OCI-LY3 (cell line): ENCODE measurements around the gene SPRR2B.
"Not testable (repeated sequence)": the region's sequence is repeated elsewhere in the genome, so short reads cannot be mapped to it uniquely, and the experiment has no call there.

Source experiments
- H2AFZ ChIP-seq: fragments of 200-600, 300-600 bp; shearing (Covaris generic); 2 replicates; pipeline ENCODE4 v1.6.0; 2014; ENCODE audit warnings: antibody characterized with exemption, low read depth, low read length
- H3K27ac ChIP-seq: fragments of 200-600, 300-600 bp; sonication (generic); 2 replicates; pipeline ENCODE4 v1.5.1; 2014; ENCODE audit warnings: mild to moderate bottlenecking, low read length, moderate library complexity, mixed read lengths
- H3K27me3 ChIP-seq: fragments of 200-600, 300-600 bp; sonication (generic); 2 replicates; pipeline ENCODE4 v1.6.1; 2014; ENCODE audit warnings: low read depth, low read length, mixed read lengths
- H3K36me3 ChIP-seq: fragments of 200-600, 300-600 bp; sonication (generic); replicated peaks from 2 replicates; pipeline ENCODE3; 2014; ENCODE audit warnings: low read depth, low read length, mixed read lengths
- H3K4me1 ChIP-seq: fragments of 300-600, 200-600 bp; sonication (generic); 2 replicates; pipeline ENCODE4 v1.6.1; 2014; ENCODE audit warnings: low read length, mixed read lengths
- H3K4me2 ChIP-seq: fragments of 200-600, 300-600 bp; sonication (generic); 2 replicates; pipeline ENCODE4 v1.6.1; 2014; ENCODE audit warnings: low read length, mixed read lengths
- H3K4me3 ChIP-seq: fragments of 300-600, 200-600 bp; sonication (generic); 2 replicates; pipeline ENCODE4 v1.5.1; 2014; ENCODE audit warnings: antibody characterized with exemption, mild to moderate bottlenecking, low read length, moderate library complexity
- H3K79me2 ChIP-seq: fragments of 300-600, 200-600 bp; shearing (Covaris generic); 2 replicates; pipeline ENCODE4 v1.6.1; 2014; ENCODE audit warnings: mild to moderate bottlenecking, low read length, mixed read lengths
- H3K9ac ChIP-seq: fragments of 300-600, 200-600 bp; shearing (Covaris generic); 2 replicates; pipeline ENCODE4 v1.6.0; 2014; ENCODE audit warnings: mild to moderate bottlenecking, low read length, moderate library complexity
- H3K9me3 ChIP-seq: fragments of 200-600, 300-600 bp; shearing (Covaris generic); 2 replicates; pipeline ENCODE4 v1.6.1; 2014; ENCODE audit warnings: low read length, mixed read lengths; ENCODE audit not compliant: insufficient read depth
- H4K20me1 ChIP-seq: fragments of 200-600, 300-600 bp; sonication (generic); 2 replicates; pipeline ENCODE4 v1.6.1; 2016; ENCODE audit warnings: low read length, mixed read lengths; ENCODE audit not compliant: insufficient read depth
- CTCF ChIP-seq: fragments of 200-600, 300-600 bp; sonication (generic); IDR thresholded peaks from 2 replicates; pipeline ENCODE4 v1.5.1; 2014; ENCODE audit warnings: antibody characterized with exemption, low read length, low read depth
- EZH2phosphoT487 ChIP-seq: fragments of 200-600 bp; shearing (Covaris generic); IDR thresholded peaks from 2 replicates; pipeline ENCODE4 v1.6.1; 2018; ENCODE audit warnings: antibody characterized with exemption, mixed run types, low read depth

The SPRR2B gene

GRCh38 chr1:153024413-153024812 is 47.0 kb downstream of the SPRR2B start:
- Histone ChIP-seq H3K27me3 (peaks cover 77% of the 10 kb centered on the region), H3K9me3 (peaks cover 4% of the 10 kb centered on the region; the same call in 1 of the 2 replicates), H3K36me3 (no peaks in the 10 kb centered on the region), H3K4me1 (peaks cover 16% of the 10 kb centered on the region), H3K4me3 (no peak overlapping the region), H4K20me1 (peaks cover 2% of the 10 kb centered on the region; the same call in 1 of the 2 replicates), H3K9ac (no peak overlapping the region), H3K4me2 (no peak overlapping the region), H3K27ac (no peak overlapping the region), H3K79me2 (no peaks in the 10 kb centered on the region), H2AFZ (no peak overlapping the region)
- TF ChIP-seq EZH2phosphoT487 (no peak), CTCF (no peak)

GRCh38 chr1:153023109-153023508 is 48.3 kb downstream of the SPRR2B start:
- Histone ChIP-seq H3K9ac (no peak overlapping the region), H3K79me2 (no peaks in the 10 kb centered on the region), H3K27ac (no peak overlapping the region), H3K36me3 (no peaks in the 10 kb centered on the region), H3K9me3 (0 out of 2 replicates have a peak, but pooled peaks cover 1% of the 10 kb centered on the region), H3K27me3 (peaks cover 77% of the 10 kb centered on the region), H2AFZ (no peak overlapping the region), H4K20me1 (peaks cover 2% of the 10 kb centered on the region; the same call in 1 of the 2 replicates), H3K4me1 (peaks cover 16% of the 10 kb centered on the region), H3K4me2 (no peak overlapping the region), H3K4me3 (no peak overlapping the region)
- TF ChIP-seq CTCF (no peak), EZH2phosphoT487 (no peak)

GRCh38 chr1:153022340-153022739 is 49.1 kb downstream of the SPRR2B start:
- not testable (repeated sequence) for H3K79me2 ChIP-seq, H3K36me3 ChIP-seq, H3K27ac ChIP-seq, H4K20me1 ChIP-seq, H3K9ac ChIP-seq, H2AFZ ChIP-seq, H3K9me3 ChIP-seq
- Histone ChIP-seq H3K4me2 (peak overlapping the region; percentile 43), H3K4me1 (peaks cover 16% of the 10 kb centered on the region), H3K27me3 (peaks cover 74% of the 10 kb centered on the region), H3K4me3 (peak overlapping the region; percentile 21; the same call in 1 of the 2 replicates)

GRCh38 chr1:153021829-153022228 is 49.6 kb downstream of the SPRR2B start:
- H2AFZ ChIP-seq, H3K4me3 ChIP-seq, H3K27ac ChIP-seq, H3K79me2 ChIP-seq, H4K20me1 ChIP-seq, H3K9me3 ChIP-seq, H3K9ac ChIP-seq, H3K36me3 ChIP-seq: not testable (repeated sequence)
- H3K27me3 ChIP-seq: peaks cover 70% of the 10 kb centered on the region
- H3K4me2 ChIP-seq: peak overlapping the region; percentile 43
- peaks cover 16% of the 10 kb centered on the region for H3K4me1 ChIP-seq
